GM23338 (cell line): ENCODE results near the gene FGF1. TPM values are rescaled to one million over a fixed set of nuclear protein-coding genes. Genes with fewer than 3 reads are reported as not detected.

Experiments used
- ATAC-seq: fragments of 200-7000 bp; cut with Tn5 transposase; 3 replicates; pipeline ENCODE4 v1.9.1; 2020
- DNase-seq: peaks from one replicate; pipeline ENCODE4 v3.0.0-alpha.2; 2015; ENCODE audit warnings: low spot score
- H2AFZ ChIP-seq: fragments of 200-600 bp; sonication (generic); 2 replicates; pipeline ENCODE4 v1.8.0; 2016; ENCODE audit warnings: antibody characterized with exemption, mild to moderate bottlenecking, moderate library complexity
- H3F3A ChIP-seq: fragments of 200-600 bp; sonication (generic); replicated peaks from 2 replicates; pipeline ENCODE4 v1.8.0; 2017; ENCODE audit warnings: antibody characterized with exemption, mixed run types, low read depth
- H3K27ac ChIP-seq: fragments of 200-600 bp; sonication (generic); 2 replicates; pipeline ENCODE4 v1.6.1; 2016; ENCODE audit warnings: low read depth
- H3K27me3 ChIP-seq: fragments of 200-600 bp; sonication (generic); 2 replicates; pipeline ENCODE4 v1.8.0; 2016; ENCODE audit warnings: mild to moderate bottlenecking, mixed run types, moderate library complexity; ENCODE audit not compliant: insufficient read depth
- H3K36me3 ChIP-seq: fragments of 200-600 bp; sonication (generic); 2 replicates; pipeline ENCODE4 v1.8.0; 2016; ENCODE audit warnings: mild to moderate bottlenecking; ENCODE audit not compliant: insufficient read depth
- H3K4me1 ChIP-seq: fragments of 200-600 bp; sonication (generic); 2 replicates; pipeline ENCODE4 v1.8.0; 2016; ENCODE audit warnings: mild to moderate bottlenecking, moderate library complexity; ENCODE audit not compliant: insufficient read depth
- H3K4me2 ChIP-seq: fragments of 200-600 bp; sonication (generic); 2 replicates; pipeline ENCODE4 v1.7.1; 2017; ENCODE audit warnings: mixed run types
- H3K4me3 ChIP-seq: fragments of 200-600 bp; sonication (generic); 2 replicates; pipeline ENCODE4 v1.6.1; 2016; ENCODE audit warnings: mixed run types
- H3K79me2 ChIP-seq: fragments of 200-600 bp; sonication (generic); replicated peaks from 2 replicates; pipeline ENCODE4 v1.8.0; 2017; ENCODE audit warnings: mild to moderate bottlenecking; ENCODE audit not compliant: insufficient read depth
- H3K9me2 ChIP-seq: fragments of 200-600 bp; sonication (generic); 2 replicates; pipeline ENCODE4 v1.8.0; 2017; ENCODE audit not compliant: insufficient read depth
- H4K20me1 ChIP-seq: fragments of 200-600 bp; sonication (generic); replicated peaks from 2 replicates; pipeline ENCODE4 v1.8.0; 2017; ENCODE audit warnings: mild to moderate bottlenecking; ENCODE audit not compliant: insufficient read depth
- H3K27ac Mint-ChIP-seq: 2 replicates; pipeline ENCODE4 v1.8.0; 2020; ENCODE audit warnings: inconsistent platforms, mild to moderate bottlenecking, moderate library complexity, mixed read lengths
- H3K27me3 Mint-ChIP-seq: 3 replicates; pipeline ENCODE4 v1.8.0; 2022; ENCODE audit warnings: low read depth, mild to moderate bottlenecking, moderate library complexity, mixed read lengths, inconsistent platforms; ENCODE audit not compliant: insufficient read depth, poor library complexity
- H3K36me3 Mint-ChIP-seq: 3 replicates; pipeline ENCODE4 v1.8.0; 2021; ENCODE audit warnings: low read depth, mild to moderate bottlenecking, inconsistent platforms, moderate library complexity, mixed read lengths
- H3K4me1 Mint-ChIP-seq: 3 replicates; pipeline ENCODE4 v1.8.0; 2020; ENCODE audit warnings: mild to moderate bottlenecking, inconsistent platforms, mixed read lengths
- H3K4me3 Mint-ChIP-seq: 3 replicates; pipeline ENCODE4 v1.8.0; 2021; ENCODE audit warnings: moderate library complexity, mild to moderate bottlenecking, inconsistent platforms, mixed read lengths
- H3K9me3 Mint-ChIP-seq: 3 replicates; pipeline ENCODE4 v1.8.0; 2020; ENCODE audit warnings: moderate library complexity, mild to moderate bottlenecking, inconsistent platforms, mixed read lengths
- EZH2phosphoT487 ChIP-seq: fragments of 200-600 bp; sonication (generic); IDR thresholded peaks from one replicate; pipeline ENCODE4 v1.8.1; 2018; ENCODE audit warnings: antibody characterized with exemption; ENCODE audit not compliant: unreplicated experiment
- POLR2AphosphoS5 ChIP-seq: IDR thresholded peaks from 2 replicates; pipeline ENCODE4 v1.6.1; 2016; ENCODE audit warnings: antibody characterized with exemption, low read depth
- REST ChIP-seq: IDR thresholded peaks from one replicate; pipeline ENCODE4 v1.6.1; 2018; ENCODE audit warnings: antibody characterized with exemption; ENCODE audit not compliant: unreplicated experiment
- STAT1 ChIP-seq: IDR thresholded peaks from one replicate; pipeline ENCODE4 v1.6.1; 2016; ENCODE audit warnings: antibody characterized with exemption; ENCODE audit not compliant: unreplicated experiment
- polyA plus RNA-seq: library from polyadenylated mRNA; unstranded; fragments of >200 nt; fragmentation: Nextera tagmentation; extraction: Ambion mirVana; gene quantifications from 2 replicates; pipeline ENCODE4 v1.2.1, GENCODE V29; 2016
- total RNA-seq: library from RNA; depleted of rRNA; stranded (reverse); fragments of >200 nt; shearing (Covaris generic); gene quantifications from 2 replicates; pipeline ENCODE4 v1.2.3, GENCODE V29; 2014
- TF ChIP-seq, protein P1 (sequence below): IDR thresholded peaks from 2 replicates; pipeline ENCODE4 v1.6.1; 2016; ENCODE audit warnings: antibody characterized with exemption
- TF ChIP-seq, protein P2 (sequence below): fragments of 250-450 bp; sonication (Bioruptor Pico); IDR thresholded peaks from 2 replicates; pipeline ENCODE4 v1.5.0; 2020; ENCODE audit warnings: mild to moderate bottlenecking, moderate library complexity

FGF1 gene
- total and polyA plus RNA-seq, 2 experiments from 2014 or later, result 0.21 to 0.34 TPM

DNA sequence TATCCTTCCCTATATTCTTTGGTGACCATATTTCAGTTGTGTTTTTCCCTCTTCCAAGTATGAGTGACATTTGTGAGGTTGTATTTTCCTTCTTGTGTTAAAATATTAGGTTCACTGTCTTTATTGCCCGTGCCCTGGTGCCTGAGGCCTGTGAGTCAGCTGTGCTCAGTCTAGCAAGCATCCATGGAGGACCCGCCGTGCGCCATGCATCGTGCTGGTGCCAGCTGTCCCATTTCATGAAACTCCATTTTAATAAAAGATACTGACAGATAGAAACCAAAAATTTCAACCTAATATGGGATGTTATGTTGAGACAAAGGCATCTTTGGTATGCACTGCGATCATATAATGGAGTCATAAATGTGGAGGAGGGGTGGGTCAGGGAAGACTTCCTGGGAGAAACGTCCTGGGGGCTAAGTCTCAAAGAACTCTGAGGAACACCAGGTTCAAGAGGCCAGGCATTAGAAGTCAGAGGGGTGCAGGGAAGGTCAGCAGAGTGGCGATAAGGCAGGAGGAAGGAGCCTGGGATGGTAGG, 34.0 kb upstream of the FGF1 start:
- H3K4me1 Mint-ChIP-seq, result peaks cover 43% of the 10 kb centered on the region
- no peaks in the 10 kb centered on the region for H3K9me3 Mint-ChIP-seq
- DNase-seq (no peak), ATAC-seq (no peak)
- Histone ChIP-seq H3K36me3 (peaks cover 4% of the 10 kb centered on the region; the same call in 1 of the 2 replicates), H3K4me1 (peaks cover 35% of the 10 kb centered on the region), H3K9me2 (no peaks in the 10 kb centered on the region; the same call in 1 of the 2 replicates), H3K27ac (no peak overlapping the region), H3K27me3 (no peaks in the 10 kb centered on the region), H3F3A (peaks cover 4% of the 10 kb centered on the region; the same call in 1 of the 2 replicates), H4K20me1 (0 out of 2 replicates have a peak, but pooled peaks cover 4% of the 10 kb centered on the region), H3K4me3 (no peak overlapping the region), H3K79me2 (no peaks in the 10 kb centered on the region), H2AFZ (no peak overlapping the region), H3K4me2 (no peak overlapping the region)
- TF ChIP-seq REST, result no peak
- TF ChIP-seq POLR2AphosphoS5, result no peak
- no peak for TF ChIP-seq STAT1
- TF ChIP-seq, protein P1, sequence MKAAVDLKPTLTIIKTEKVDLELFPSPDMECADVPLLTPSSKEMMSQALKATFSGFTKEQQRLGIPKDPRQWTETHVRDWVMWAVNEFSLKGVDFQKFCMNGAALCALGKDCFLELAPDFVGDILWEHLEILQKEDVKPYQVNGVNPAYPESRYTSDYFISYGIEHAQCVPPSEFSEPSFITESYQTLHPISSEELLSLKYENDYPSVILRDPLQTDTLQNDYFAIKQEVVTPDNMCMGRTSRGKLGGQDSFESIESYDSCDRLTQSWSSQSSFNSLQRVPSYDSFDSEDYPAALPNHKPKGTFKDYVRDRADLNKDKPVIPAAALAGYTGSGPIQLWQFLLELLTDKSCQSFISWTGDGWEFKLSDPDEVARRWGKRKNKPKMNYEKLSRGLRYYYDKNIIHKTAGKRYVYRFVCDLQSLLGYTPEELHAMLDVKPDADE, result no peak
- TF ChIP-seq, protein P2, sequence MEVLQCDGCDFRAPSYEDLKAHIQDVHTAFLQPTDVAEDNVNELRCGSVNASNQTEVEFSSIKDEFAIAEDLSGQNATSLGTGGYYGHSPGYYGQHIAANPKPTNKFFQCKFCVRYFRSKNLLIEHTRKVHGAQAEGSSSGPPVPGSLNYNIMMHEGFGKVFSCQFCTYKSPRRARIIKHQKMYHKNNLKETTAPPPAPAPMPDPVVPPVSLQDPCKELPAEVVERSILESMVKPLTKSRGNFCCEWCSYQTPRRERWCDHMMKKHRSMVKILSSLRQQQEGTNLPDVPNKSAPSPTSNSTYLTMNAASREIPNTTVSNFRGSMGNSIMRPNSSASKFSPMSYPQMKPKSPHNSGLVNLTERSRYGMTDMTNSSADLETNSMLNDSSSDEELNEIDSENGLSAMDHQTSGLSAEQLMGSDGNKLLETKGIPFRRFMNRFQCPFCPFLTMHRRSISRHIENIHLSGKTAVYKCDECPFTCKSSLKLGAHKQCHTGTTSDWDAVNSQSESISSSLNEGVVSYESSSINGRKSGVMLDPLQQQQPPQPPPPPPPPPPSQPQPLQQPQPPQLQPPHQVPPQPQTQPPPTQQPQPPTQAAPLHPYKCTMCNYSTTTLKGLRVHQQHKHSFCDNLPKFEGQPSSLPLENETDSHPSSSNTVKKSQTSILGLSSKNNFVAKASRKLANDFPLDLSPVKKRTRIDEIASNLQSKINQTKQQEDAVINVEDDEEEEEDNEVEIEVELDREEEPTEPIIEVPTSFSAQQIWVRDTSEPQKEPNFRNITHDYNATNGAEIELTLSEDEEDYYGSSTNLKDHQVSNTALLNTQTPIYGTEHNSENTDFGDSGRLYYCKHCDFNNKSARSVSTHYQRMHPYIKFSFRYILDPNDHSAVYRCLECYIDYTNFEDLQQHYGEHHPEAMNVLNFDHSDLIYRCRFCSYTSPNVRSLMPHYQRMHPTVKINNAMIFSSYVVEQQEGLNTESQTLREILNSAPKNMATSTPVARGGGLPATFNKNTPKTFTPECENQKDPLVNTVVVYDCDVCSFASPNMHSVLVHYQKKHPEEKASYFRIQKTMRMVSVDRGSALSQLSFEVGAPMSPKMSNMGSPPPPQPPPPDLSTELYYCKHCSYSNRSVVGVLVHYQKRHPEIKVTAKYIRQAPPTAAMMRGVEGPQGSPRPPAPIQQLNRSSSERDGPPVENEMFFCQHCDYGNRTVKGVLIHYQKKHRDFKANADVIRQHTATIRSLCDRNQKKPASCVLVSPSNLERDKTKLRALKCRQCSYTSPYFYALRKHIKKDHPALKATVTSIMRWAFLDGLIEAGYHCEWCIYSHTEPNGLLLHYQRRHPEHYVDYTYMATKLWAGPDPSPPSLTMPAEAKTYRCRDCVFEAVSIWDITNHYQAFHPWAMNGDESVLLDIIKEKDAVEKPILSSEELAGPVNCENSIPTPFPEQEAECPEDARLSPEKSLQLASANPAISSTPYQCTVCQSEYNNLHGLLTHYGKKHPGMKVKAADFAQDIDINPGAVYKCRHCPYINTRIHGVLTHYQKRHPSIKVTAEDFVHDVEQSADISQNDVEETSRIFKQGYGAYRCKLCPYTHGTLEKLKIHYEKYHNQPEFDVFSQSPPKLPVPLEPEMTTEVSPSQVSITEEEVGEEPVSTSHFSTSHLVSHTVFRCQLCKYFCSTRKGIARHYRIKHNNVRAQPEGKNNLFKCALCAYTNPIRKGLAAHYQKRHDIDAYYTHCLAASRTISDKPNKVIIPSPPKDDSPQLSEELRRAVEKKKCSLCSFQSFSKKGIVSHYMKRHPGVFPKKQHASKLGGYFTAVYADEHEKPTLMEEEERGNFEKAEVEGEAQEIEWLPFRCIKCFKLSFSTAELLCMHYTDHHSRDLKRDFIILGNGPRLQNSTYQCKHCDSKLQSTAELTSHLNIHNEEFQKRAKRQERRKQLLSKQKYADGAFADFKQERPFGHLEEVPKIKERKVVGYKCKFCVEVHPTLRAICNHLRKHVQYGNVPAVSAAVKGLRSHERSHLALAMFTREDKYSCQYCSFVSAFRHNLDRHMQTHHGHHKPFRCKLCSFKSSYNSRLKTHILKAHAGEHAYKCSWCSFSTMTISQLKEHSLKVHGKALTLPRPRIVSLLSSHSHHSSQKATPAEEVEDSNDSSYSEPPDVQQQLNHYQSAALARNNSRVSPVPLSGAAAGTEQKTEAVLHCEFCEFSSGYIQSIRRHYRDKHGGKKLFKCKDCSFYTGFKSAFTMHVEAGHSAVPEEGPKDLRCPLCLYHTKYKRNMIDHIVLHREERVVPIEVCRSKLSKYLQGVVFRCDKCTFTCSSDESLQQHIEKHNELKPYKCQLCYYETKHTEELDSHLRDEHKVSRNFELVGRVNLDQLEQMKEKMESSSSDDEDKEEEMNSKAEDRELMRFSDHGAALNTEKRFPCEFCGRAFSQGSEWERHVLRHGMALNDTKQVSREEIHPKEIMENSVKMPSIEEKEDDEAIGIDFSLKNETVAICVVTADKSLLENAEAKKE (CRISPR knock-in tag), result no peak
- TF ChIP-seq EZH2phosphoT487, result no peak
- peaks cover 3% of the 10 kb centered on the region; the same call in 1 of the 3 replicates for H3K36me3 Mint-ChIP-seq
- no peak overlapping the region for H3K4me3 Mint-ChIP-seq
- peaks cover 7% of the 10 kb centered on the region for H3K27me3 Mint-ChIP-seq
- no peak overlapping the region for H3K27ac Mint-ChIP-seq
